Measurements from ENCODE around the gene CEP164.
"Not testable (repeated sequence)": the region's sequence is repeated elsewhere in the genome, so short reads cannot be mapped to it uniquely, and the experiment has no call there.

Gene CEP164

DNA sequence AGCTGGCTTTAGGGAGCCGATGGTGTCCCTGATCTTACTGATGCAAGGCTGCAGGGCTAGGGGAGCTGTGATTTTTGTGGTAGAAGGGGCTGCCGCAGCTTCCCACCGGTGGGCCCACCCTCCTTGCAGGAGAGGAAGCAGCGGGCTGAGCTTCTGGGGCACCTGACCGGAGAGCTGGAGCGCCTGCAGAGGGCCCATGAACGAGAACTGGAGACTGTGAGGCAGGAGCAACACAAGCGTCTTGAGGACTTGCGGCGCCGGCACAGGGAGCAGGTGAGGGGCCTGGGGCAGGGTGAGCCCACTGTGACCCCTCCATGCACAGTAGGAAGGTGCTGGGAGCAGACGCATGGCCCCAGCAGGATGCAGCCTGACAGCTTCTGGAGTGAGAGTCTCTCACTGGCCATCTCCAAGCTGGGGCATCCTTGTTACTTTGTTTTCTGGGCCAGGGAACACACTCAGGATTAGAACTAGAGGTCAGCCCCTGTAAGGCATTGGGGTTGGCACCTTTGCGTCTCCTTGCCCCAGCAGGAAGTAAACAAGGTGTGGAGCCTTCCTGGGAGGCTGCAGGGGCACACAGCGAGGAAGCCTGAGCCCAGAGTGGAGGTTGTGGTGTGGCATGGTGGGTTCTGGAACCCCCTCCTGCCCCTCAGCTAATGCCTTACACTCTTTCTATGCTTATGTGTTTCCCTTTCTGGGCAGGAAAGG, 66.7 kb downstream of the CEP164 start:
- no peak for DNase-seq (ENCODE audit: low read depth in 3 of 3)

DNA sequence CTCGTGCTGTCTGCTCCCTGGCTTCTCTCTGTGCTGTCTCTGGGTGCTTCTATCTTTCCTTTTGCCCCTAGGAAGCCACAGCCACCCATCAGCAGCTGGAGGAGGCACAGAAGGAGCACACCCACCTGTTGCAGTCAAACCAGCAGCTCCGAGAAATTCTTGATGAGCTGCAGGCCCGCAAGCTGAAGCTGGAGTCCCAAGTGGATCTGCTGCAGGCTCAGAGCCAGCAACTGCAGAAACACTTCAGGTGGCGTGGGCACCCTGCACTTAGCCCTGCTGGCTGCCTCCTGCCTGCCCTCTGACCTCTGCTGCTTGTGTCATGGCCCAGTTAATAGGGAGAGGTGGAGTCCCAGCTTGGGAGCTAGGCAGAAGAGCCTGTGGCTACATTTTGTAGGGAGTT, 67.8 kb downstream of the CEP164 start:
- DNase-seq (ENCODE audit: low read depth in 3 of 3) = no peak

DNA sequence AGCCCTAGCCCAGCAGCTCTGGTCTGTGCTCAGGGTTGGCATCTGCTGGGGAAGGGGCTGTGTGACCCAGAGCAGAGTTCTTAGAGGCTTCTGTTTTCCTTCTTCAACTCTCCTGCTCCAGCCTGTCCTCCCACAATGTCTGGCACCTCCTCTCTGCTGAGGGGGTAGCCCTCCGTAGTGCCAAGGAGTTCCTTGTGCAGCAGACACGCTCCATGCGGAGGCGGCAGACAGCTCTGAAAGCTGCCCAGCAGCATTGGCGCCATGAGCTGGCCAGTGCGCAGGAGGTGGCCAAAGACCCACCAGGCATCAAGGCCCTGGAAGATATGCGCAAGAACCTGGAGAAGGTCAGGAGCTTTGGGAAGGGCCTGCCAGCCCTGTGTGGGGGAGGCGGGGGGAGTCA, 69.3 kb downstream of the CEP164 start:
- no peak for DNase-seq (ENCODE audit: low read depth in 3 of 3)

DNA sequence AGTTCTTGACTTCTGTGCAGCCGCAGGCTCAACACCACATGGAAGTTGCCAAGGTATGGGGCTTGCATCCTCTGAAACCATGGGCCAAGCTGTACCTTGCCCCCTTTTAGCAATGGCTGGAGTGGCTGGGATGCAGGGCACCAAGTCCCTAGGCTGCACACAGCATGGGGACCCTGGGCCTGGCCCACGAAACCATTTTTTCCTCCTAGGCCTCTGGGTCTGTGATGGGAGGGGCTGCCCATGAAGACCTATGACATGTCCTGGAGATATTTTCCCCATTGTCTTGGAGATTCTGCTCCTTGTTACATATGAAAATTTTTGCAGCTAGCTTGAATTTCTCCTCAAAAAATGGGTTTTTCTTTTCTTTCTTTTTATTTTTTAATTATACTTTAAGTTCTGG, 71.0 kb downstream of the CEP164 start:
- not testable (repeated sequence) for DNase-seq (ENCODE audit: low read depth in 3 of 3)

DNA sequence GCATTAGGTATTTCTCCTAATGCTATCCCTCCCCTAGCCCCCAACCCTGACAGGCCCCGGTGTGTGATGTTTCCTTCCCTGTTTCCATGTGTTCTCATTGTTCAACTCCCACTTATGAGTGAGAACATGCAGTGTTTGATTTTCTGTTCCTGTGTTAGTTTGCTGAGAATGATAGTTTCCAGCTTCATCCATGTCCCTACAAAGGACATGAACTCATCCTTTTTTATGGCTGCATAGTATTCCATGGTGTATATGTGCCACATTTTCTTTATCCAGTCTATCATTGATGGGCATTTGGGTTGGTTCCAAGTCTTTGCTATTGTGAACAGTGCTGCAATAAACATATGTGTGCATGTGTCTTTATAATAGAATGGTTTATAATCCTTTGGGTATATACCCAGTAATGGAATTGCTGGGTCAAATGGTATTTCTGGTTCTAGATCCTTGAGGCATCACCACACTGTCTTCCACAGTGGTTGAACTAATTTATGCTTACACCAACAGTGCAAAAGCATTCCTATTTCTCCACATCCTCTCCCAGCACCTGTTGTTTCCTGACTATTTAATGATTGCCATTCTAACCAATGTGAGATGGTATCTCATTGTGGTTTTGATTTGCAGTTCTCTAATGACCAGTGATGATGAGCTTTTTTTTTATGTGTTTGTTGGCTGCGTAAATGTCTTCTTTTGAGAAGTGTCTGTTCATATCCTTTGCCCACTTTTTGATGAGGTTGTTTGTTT, 71.6 kb downstream of the CEP164 start:
- not testable (repeated sequence) for DNase-seq (ENCODE audit: low read depth in 3 of 3)

DNA sequence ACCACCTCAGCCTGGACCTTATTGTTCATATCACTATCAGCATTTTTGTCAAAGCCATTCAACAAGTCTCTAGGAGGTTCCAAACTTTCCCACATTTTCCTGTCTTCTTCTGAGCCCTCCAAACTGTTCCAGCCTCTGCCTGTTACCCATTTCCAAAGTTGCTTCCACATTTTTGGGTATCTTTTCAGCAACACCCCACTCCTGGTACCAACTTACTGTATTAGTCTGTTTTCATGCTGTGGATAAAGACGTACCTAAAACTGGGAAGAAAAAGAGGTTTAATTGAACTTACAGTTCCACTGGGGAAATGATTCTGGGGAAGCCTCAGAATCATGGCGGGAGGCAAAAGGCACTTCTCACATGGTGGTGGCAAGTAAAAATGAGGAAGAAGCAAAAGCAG, 78.2 kb downstream of the CEP164 start:
- not testable (repeated sequence) for DNase-seq (ENCODE audit: low read depth in 3 of 3)

DNA sequence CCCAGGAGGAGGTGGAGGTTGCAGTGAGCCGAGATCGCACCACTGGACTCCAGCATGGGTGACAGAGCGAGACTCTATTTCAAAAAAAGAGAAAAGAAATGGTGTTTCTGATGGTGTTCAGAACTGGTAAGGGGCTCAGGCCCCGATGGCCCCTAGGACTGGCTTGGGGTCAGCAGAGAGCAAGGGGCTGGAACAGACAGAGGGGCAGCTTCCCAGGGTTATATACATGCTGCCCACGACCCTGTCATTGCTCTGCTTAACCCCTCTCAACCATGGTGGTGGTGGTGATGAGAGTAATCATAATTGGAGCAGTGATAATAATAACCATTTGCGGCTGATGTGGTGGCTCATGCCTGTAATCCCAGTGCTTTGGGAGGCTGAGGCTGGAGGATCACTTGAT, 79.4 kb downstream of the CEP164 start:
- DNase-seq (ENCODE audit: low read depth in 3 of 3) = no peak

DNA sequence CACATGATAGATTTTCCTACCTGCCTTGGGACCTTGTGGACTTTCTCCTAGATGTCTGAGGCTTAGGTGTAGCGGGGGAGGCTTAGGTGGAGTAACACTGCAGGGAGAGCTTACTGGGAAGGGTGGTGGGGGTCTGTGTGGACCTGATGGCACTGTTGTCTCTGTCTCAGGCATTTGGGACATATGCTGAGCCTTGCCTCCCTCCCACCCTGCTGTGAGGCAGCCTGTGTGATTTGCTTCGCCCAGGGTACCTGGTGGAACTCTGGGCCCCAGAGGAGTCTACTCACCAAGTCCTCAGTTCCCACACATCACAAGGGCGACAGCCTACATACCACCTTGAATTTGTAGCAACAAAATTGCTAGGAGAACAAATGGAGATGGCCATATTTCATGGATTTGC, 80.7 kb downstream of the CEP164 start:
- DNase-seq (ENCODE audit: low read depth in 3 of 3) = no peak

DNA sequence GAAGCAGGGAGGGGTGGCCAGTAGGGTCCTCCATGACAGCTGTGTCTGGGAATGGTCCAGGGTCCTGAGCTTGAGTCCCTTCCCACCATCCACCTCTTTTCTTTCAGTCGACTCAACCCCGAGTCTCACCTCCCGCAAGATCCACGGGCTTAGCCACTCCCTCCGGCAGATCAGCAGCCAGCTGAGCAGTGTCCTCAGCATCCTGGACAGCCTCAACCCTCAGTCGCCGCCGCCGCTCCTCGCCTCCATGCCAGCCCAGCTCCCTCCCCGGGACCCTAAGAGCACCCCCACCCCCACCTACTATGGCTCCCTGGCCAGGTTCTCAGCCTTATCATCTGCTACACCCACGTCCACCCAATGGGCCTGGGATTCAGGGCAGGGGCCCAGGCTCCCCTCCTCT, 81.9 kb downstream of the CEP164 start:
- no peak for DNase-seq (ENCODE audit: low read depth in 3 of 3)

DNA sequence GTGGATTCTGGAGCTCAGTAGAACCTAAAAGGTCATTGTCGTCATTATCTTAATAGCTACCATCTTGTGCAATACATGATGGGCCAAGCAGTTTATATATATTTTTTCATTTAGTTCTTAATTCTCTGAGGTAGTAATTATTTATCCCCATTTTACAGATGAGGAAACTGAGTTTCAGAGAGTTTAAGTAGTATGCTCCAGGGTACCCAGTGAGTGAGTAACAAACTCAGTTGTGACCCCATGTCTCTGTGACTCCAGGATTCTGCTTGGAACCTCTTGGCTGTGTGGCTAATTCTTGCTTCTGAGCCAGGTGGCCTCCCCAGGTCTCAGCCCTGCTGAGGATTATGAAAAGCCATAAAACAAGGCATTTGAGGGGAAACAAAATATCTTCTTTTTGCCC, 82.6 kb downstream of the CEP164 start:
- DNase-seq (ENCODE audit: low read depth in 3 of 3) = no peak

DNA sequence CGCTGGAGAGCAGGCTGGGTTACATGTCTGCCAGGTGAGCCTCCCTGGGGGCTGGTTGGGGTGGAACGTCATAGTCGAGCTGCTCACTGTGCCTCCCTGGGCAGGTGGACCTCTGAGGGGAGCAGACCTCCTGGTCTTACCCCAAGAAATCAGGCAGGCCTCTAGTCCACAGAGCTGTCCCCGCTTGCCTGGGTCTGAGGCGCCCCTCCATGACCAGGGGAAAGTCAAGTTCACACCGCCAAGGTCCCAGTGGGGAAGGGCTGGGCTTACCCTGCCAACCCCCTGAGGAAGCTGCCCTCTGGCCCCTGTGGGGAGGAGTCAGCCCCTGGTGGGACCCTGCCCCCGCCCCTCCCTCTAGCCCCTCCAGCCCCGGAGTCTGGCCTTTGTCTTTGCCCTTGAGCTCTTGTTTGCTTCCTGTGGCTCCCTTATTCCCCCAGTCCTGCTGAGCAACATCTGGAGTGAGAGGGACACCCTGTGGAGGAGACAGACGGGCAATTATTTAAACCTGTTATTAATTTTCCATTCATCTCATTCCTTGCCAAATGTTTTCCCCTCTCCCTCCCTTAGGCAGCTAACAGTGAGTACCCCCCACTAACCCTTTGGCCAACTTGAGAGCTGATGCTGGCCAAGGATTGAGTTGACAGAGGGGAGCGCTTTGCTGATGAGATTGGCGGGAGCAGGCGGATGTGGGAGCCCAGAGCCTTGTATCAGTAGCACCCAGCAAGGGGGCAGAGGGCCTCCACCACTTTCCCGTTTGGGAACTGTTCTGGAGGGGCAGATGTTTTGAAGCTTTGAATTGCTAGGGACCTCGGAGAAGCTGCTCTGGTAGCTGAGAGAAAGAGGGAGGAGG, 83.4 kb downstream of the CEP164 start:
- no peak for DNase-seq (ENCODE audit: low read depth in 3 of 3)

DNA sequence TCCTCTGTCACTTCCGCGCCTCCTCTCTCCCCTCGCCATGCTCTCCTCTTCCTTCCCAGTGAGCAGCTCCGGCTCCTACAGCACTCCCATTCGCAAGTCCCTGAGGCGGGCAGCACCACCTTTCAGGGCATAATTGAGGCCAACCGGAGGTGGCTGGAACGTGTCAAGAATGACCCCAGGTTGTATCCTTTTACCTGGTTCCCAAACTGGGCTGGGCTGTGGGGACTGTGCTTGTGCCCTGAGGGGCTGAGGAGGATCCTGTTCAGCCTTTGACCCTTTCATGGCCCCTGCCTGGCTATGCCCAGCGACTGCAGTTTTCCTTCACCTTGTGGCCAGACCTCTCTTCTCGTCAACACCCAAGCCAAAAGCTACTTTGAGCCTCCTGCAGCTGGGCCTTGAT, 84.1 kb downstream of the CEP164 start:
- DNase-seq (ENCODE audit: low read depth in 3 of 3) = no peak

DNA sequence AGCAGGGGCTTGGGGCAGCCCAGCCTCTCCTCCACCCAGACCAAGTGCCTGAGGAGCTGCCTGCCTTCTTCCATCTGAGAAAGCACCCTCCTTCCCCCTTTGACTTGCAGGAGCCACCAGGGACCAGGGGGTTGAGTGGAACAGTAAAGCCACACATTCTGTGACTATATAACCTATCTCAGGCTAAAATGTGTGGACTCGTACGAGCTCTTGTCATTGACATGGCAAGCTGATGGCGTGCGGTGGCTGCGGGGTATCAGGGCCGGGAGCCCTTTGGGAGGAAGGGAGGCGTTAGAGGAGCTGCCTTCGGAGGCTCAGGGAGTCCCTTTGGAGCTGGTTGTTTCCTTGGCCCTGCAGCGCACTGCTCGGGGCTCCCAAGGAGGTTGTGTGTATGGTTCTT, 84.5 kb downstream of the CEP164 start:
- DNase-seq (ENCODE audit: low read depth in 3 of 3) = no peak

DNA sequence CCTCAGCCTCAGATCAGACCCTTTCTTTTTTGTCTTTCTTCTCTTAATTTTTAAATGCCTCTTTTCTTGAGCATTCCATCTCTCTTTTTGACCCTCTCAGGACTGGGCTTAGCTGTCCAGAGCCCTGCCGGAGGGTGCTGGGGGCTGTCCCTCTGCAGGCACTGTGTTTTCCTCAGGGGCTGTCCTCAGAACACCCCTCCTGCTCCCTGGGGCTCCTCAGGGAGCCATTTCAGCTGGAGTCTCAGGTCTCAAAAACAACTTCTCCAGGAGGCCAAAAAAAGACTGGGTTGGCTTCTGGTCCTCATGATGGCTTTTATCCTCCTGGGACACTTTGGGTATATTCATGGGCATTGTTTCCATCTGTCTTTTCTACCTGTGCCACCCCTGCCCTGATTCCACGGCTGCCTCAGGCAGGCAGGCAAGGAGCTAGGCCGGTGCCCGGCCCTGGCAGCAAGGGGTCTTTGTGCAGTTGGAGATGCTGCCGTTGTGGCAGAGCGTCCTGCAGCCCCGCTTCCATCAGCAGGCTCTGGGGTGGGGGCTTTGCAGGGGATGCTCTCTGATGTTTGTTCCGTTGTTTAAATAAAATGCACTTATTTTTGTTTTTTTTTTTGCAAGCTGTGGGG, 85.1 kb downstream of the CEP164 start:
- no peak for DNase-seq (ENCODE audit: low read depth in 3 of 3)

DNA sequence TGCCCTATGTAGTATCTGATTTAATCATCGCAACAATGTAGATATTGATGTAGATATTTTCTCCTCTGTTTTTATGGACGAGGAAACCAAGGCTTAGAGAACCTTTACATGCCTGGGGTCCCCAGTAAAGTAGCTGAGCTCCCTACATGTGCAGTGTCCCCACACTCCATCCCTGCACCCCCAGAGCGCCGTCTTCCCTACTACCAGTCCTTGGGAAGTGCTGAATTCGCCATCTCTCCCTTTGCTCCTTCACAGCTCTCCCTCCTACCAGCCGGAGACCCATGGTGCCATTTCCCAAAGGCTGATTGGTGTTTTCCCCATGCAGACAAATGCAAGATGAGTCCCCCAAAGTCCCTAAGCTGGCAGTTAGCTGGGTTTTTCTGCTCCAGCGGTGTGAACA, 86.0 kb downstream of the CEP164 start:
- DNase-seq (ENCODE audit: low read depth in 3 of 3) = no peak

DNA sequence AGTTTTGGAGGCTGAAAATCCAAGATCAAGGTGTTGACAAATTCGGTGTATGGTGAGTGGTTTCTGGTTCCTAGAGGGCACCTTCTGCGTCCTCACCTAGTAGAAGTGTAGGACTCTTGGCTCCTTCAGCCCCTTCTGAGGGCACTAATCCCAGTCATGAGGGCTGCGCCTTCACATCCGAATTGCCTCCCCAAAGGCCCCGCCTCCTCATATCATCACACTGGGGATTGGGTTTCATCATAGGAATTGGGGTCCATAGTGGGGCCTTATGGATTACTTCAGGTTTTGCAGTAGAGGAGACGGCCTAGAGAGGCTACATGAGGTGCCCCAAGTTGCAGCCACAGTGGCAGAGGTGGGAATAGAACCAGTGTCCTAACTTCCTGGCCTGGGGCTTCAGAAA, 87.1 kb downstream of the CEP164 start:
- no peak for DNase-seq (ENCODE audit: low read depth in 3 of 3)

DNA sequence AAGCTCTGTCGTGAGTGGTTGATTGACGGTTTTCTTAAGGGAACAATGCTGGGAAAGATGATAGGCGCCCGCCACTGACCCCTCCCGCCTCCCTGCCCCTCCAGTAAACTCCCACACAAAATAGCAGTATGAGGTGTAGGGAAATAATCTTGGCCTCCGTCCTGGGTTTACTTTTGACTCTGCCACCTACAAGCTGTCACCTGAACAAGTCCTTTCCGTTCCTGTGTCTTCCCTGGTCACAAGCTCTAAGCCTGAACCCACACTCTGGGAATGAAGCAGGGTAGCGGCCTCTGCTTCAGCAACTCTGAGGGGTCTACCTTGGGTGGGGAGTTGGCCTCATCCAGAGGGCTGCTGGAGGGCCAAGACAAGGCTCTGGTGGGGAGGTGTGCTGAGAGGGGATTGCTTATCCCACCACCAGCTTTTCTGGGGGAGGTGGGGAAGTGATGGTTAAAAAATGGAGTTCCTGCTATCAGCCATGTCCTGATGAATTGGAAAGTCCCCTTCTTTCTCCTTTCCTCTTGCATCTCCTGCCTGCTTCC, 87.8 kb downstream of the CEP164 start:
- no peak for DNase-seq (ENCODE audit: low read depth in 3 of 3)

DNA sequence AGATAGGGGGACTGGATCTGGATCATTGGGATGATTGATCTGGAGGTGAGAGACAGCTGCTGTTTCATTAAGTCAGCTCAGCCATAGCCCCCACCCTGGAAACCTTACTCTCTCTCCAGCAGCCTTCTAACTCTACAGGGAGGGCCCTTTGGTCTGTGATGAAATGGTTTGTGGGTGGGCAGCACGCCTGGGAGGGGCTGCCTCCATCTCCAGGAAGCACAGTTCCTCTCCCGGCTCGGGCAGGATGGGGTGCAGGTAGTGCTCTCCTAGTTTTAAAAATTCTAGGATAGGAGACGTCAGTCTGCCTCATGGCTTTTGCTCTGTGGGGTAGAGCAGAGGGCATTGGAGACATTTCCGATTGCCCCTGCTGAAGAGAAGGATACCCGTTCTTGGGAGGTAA, 89.7 kb downstream of the CEP164 start:
- DNase-seq (ENCODE audit: low read depth in 3 of 3) = no peak

DNA sequence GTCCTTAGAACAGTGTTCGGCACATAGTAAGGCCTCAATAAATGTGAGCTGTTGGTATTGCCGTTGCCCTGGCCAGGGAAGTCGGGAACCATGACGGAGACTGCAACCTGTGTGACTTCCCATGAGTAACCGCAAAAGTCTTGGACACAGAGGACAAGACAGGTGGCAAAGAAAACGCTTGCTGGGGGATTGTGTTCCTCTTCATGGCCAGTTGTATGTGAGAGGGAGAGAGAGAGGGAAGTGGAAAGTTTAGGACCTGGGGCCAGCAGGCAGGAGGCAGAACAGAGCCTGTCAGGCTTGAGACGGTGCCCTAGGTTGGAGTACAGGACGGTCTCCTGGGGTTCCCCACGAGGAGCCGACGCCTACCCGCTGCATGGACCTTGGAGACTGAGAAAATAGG, 90.2 kb downstream of the CEP164 start:
- no peak for DNase-seq (ENCODE audit: low read depth in 3 of 3)

DNA sequence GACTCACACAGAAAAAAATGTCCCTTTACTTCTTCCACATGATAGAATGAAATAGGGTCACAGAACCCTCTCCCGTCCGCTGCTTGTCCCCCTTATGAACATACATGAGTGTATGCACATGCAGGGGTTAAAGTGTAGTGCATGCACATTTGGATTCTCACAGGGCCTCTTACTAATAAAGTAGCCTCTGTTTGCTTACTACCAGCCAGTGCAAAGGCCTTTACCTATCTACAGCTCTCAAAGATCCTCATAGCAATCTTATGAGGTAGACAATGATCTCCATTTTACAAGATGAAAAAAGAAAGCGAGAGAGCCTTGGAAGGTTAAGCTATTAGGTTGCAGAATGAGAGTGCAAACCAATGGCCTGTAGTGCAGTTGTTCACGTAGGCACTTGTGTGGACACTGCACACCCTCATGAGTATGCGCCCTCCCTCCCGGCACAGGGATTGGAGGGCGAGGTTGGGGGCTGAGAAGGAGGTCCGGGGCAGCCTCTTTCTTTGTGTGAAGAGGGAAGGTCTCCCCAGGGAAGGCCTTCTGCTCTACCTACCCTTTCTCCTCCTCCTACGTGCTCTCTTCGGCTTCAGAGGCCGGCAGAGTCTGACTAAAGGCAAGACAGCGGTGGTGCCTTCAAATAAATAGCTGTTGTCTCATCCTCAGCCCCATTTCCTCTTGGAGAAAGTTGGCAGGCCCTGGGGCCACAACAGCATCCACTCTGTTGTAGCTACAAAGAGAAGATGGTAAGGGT, 91.3 kb downstream of the CEP164 start:
- DNase-seq (ENCODE audit: low read depth in 3 of 3) = no peak

DNA sequence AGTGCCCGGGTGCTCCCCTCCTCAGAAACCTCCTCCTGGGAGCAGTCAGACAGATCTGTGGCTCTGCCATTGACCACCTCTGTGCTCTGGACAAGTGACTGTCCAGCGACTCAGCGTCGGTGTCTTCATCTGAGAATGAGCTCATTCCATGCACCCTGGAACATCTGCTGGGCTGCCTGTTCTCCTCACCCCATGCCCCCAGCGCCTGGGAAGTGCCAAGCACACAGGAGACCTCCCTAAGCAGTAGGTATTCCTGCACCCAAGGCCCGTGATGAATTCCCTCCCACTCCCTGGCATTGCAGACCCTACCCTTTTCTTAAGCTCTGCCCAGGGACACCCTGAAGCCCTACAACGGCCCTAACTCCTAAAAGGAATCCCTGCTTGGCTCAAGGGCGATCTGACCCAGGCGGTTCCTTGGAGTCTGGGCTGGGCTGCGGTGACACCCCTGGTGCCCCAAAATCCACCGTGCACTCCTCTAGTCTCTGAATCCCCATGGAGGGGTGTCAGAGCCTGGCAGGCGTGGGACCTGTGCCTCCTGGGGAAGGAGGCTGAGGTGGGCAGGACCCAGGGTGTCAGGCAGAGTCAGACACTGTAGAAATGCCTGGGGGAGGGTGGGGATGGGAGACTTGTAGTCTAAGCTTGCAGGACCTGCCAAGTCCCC, 92.0 kb downstream of the CEP164 start:
- no peak for DNase-seq (ENCODE audit: low read depth in 3 of 3)
